ENCODE results near the gene ULK4.
"Not testable (repeated sequence)": the region's sequence is repeated elsewhere in the genome, so short reads cannot be mapped to it uniquely, and the experiment has no call there.

Gene ULK4

DNA sequence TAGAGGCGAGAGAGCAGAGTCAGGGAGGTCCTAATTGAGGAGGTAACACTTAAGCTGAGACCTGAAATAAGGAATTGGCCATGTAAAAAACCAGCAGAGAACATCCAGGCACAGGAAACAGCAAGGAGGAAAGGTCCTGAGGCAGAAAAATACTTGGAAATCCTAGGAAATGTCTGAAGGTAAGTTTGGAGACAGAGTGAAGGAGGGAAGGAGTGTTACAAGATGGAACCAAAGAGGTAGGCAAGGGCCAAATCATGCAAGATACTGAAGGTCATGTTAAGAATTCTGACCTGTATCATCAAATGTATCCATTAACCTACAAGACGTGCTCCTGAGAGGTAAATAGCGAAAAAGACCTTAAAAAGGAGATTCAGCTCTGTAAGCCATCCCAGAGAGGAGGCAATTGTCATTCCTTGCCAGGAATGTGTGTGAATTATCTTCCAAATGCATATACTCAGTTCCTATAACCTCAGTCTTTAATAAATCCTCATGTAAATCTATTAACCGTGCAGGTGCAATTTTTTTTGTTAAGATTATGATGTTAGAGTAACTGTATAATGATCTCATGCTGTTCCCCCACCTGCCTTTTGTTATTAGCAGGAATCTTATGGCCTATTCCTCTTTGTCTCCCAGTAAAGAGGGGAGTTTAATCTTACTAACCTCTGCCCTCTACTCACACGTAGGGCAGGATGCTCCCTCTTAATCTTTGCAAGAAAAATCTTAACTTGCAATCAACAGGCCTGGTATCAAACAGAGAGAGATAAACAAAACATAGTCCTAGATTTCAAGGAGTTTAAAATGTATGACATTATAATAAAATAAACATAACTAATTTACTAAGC, 166.9 kb downstream of the ULK4 start:
- no peak overlapping the region for H3K9ac ChIP-seq (ENCODE audit: low read length)
- no peak overlapping the region for H3K4me3 ChIP-seq (ENCODE audit: low read length)
- no peaks in the 10 kb centered on the region for H3K27me3 ChIP-seq (ENCODE audit: control insufficient read depth, insufficient read depth, low read length)
- no peaks in the 10 kb centered on the region for H3K9me3 ChIP-seq (ENCODE audit: control insufficient read depth, low read length)
- no peaks in the 10 kb centered on the region for H3K36me3 ChIP-seq (ENCODE audit: control insufficient read depth, insufficient read depth, low read length)
- no peaks in the 10 kb centered on the region for H3K4me1 ChIP-seq (ENCODE audit: control insufficient read depth, insufficient read depth, low read length)

DNA sequence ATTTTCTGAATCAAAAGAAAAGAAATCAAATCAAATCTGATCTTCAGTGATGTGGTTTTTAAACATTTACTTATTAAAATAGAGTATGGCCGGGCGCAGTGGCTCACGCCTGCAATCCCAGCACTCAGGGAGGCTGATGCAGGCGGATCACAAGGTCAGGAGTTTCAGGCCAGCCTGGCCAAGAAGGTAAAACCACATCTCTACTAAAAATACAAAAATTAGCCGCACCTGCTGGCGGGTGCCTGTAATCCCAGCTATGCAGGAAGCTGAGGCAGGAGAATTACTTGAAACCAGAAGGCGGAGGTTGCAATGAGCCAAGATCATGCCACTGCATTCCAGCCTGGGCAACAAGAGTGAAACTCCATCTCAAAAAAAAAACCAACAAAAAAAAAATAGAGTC, 169.1 kb downstream of the ULK4 start:
- no peaks in the 10 kb centered on the region for H3K27me3 ChIP-seq (ENCODE audit: control insufficient read depth, insufficient read depth, low read length)
- H3K4me3 ChIP-seq (ENCODE audit: low read length), result no peak overlapping the region
- no peaks in the 10 kb centered on the region for H3K36me3 ChIP-seq (ENCODE audit: control insufficient read depth, insufficient read depth, low read length)

DNA sequence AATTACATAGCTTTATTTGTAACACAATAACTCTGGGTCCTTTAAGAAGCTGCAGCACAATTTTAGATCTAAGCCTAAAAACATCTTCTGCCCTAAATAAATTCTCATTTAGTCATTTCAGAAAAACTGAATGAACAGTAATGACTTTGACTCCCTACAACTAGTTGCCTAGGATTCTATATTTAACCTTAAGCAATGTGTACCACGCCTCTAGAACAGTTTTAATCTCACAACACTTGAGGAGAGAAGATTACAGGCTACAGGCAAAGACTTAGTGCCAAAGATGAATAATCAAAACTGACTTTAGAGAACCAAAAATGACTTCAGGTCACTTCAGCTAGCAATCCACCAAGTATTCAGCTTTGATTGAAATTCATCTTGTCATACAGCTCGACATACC, 192.8 kb downstream of the ULK4 start:
- Histone ChIP-seq H3K9ac (ENCODE audit: low read length) (no peak overlapping the region), H3K9me3 (ENCODE audit: control insufficient read depth, low read length) (no peaks in the 10 kb centered on the region), H3K4me1 (ENCODE audit: control insufficient read depth, insufficient read depth, low read length) (no peaks in the 10 kb centered on the region), H3K4me3 (ENCODE audit: low read length) (no peak overlapping the region), H3K36me3 (ENCODE audit: control insufficient read depth, insufficient read depth, low read length) (no peaks in the 10 kb centered on the region), H3K27me3 (ENCODE audit: control insufficient read depth, insufficient read depth, low read length) (no peaks in the 10 kb centered on the region)

More for the DNA sequence above, 169.1 kb downstream of the ULK4 start:
- H3K9me3 ChIP-seq (ENCODE audit: control insufficient read depth, low read length), result no peaks in the 10 kb centered on the region
- H3K4me1 ChIP-seq (ENCODE audit: control insufficient read depth, insufficient read depth, low read length), result no peaks in the 10 kb centered on the region
- no peak overlapping the region for H3K9ac ChIP-seq (ENCODE audit: low read length)

DNA sequence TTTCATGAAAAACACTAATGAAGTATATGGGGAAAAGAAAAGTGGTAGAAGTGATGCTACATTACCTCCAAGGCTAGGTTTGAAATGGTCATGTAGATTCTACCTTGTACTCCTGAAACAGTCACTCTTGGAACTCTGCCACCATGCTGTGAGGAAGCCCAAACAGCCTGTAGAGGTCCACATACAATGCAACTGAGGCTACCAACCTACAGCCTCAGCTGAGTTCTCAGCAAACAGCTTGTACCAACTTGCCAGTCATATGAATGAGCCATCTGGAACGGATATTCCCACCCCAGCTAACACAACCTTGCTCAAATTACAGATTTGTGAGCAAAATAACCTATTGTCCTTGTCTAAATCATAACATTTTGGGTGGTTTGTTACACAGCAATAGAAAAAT, 193.5 kb downstream of the ULK4 start:
- Histone ChIP-seq H3K4me3 (ENCODE audit: low read length) (no peak overlapping the region), H3K9me3 (ENCODE audit: control insufficient read depth, low read length) (no peaks in the 10 kb centered on the region), H3K4me1 (ENCODE audit: control insufficient read depth, insufficient read depth, low read length) (no peaks in the 10 kb centered on the region), H3K27me3 (ENCODE audit: control insufficient read depth, insufficient read depth, low read length) (no peaks in the 10 kb centered on the region), H3K9ac (ENCODE audit: low read length) (no peak overlapping the region), H3K36me3 (ENCODE audit: control insufficient read depth, insufficient read depth, low read length) (no peaks in the 10 kb centered on the region)

DNA sequence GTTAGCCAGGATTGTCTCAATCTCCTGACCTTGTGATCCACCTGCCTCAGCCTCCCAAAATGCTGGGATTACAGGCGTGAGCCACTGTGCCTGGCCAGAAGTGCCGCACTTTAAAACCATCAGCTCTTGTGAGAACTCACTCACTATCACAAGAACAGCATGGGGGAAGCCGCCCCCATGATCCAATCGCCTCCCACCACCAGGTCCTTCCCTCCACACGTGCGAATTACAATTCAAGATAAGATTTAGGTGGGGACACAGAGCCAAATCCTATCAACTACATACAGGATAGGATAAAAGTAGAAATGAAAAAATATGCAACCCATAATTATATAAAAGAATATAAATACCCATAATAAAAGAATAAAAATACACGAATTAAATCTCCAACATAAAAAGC, 199.0 kb downstream of the ULK4 start:
- H3K9ac ChIP-seq (ENCODE audit: low read length); H3K4me3 ChIP-seq (ENCODE audit: low read length); H3K4me1 ChIP-seq (ENCODE audit: control insufficient read depth, insufficient read depth, low read length); H3K36me3 ChIP-seq (ENCODE audit: control insufficient read depth, insufficient read depth, low read length); H3K9me3 ChIP-seq (ENCODE audit: control insufficient read depth, low read length); H3K27me3 ChIP-seq (ENCODE audit: control insufficient read depth, insufficient read depth, low read length): not testable (repeated sequence)

DNA sequence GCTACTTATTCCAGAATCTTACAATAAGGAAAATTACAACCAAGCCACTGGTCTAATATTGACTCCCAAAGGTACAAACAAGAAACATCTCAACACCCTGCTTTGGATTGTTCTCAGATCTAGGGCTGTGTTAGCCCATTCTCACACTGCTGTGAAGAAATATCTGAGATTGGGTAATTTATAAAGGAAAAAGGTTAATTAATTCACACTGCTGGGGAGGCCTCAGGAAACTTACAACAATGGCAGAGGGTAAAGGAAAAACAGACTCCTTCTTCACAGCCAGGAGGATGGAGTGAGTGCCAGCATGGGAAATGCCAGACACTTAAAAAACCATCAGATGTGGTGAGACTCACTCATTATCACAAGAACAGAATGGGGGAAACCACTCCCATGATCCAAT, 208.3 kb downstream of the ULK4 start:
- H3K27me3 ChIP-seq (ENCODE audit: control insufficient read depth, insufficient read depth, low read length), result no peaks in the 10 kb centered on the region

DNA sequence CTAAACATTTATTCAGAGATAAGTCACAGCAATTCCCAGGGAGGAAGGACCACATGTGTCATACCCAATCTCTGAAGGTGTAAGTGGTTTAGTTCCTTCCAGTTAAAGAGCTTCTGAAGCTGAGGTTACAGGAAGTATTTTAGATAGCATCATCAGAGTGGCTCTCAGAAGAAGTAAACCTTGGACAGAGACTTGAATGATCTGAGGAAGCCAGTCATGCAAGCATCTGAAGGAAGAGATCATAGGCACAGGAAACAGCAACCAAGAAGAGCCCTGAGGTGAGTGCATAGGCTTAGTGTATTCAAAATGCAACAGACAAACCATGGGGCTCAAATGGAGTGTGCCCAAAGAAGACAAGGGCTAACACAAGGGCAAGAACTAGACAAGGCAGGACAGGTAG, 210.3 kb downstream of the ULK4 start:
- no peak overlapping the region for H3K9ac ChIP-seq (ENCODE audit: low read length)
- H3K4me1 ChIP-seq (ENCODE audit: control insufficient read depth, insufficient read depth, low read length), result no peaks in the 10 kb centered on the region
- H3K4me3 ChIP-seq (ENCODE audit: low read length), result no peak overlapping the region
- no peaks in the 10 kb centered on the region for H3K27me3 ChIP-seq (ENCODE audit: control insufficient read depth, insufficient read depth, low read length)
- no peaks in the 10 kb centered on the region for H3K9me3 ChIP-seq (ENCODE audit: control insufficient read depth, low read length)
- H3K36me3 ChIP-seq (ENCODE audit: control insufficient read depth, insufficient read depth, low read length), result no peaks in the 10 kb centered on the region

More for the DNA sequence above, 208.3 kb downstream of the ULK4 start:
- Histone ChIP-seq H3K9ac (ENCODE audit: low read length) (no peak overlapping the region), H3K4me3 (ENCODE audit: low read length) (no peak overlapping the region), H3K9me3 (ENCODE audit: control insufficient read depth, low read length) (no peaks in the 10 kb centered on the region), H3K4me1 (ENCODE audit: control insufficient read depth, insufficient read depth, low read length) (no peaks in the 10 kb centered on the region), H3K36me3 (ENCODE audit: control insufficient read depth, insufficient read depth, low read length) (no peaks in the 10 kb centered on the region)

DNA sequence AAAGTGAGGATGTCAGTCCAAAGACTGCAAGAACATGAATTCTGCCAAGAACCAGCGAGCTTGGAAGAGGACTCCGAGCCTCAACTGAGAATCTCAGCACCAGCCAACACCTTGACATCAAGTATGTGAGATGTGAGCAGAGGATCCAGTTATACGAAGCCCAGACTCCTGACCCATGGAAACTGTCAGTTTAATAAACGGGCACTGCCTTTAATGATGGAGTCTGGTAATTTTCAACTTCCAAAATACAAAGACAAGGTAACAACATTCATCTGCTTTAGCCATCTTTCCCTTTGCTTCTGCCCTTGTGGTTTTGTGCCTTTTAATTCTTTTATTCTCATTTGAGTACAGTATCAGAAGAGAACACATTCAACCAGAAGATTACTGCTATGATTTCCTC, 211.9 kb downstream of the ULK4 start:
- Histone ChIP-seq H3K9me3 (ENCODE audit: control insufficient read depth, low read length) (no peaks in the 10 kb centered on the region), H3K36me3 (ENCODE audit: control insufficient read depth, insufficient read depth, low read length) (no peaks in the 10 kb centered on the region), H3K4me1 (ENCODE audit: control insufficient read depth, insufficient read depth, low read length) (no peaks in the 10 kb centered on the region), H3K9ac (ENCODE audit: low read length) (no peak overlapping the region), H3K27me3 (ENCODE audit: control insufficient read depth, insufficient read depth, low read length) (no peaks in the 10 kb centered on the region), H3K4me3 (ENCODE audit: low read length) (no peak overlapping the region)

DNA sequence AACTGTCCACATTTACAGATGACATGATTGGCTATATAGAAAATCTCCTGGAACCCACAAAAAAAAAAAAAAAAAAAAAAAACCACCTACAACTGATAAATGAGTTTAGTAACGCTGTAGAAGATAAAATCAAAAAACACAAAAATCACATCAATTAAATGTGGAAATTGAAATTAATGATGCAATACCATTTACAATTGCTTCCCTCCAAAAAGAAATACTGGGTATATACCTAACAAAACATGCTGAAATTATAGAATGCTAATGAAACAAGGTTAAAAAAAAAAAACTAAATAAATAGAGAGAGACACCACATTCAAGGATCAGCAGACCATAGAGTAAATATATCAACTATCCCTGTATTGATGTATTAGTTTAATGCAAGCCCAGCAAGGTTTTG, 215.7 kb downstream of the ULK4 start:
- H3K4me1 ChIP-seq (ENCODE audit: control insufficient read depth, insufficient read depth, low read length), result no peaks in the 10 kb centered on the region
- H3K36me3 ChIP-seq (ENCODE audit: control insufficient read depth, insufficient read depth, low read length), result no peaks in the 10 kb centered on the region
- H3K27me3 ChIP-seq (ENCODE audit: control insufficient read depth, insufficient read depth, low read length), result no peaks in the 10 kb centered on the region
- no peak overlapping the region for H3K9ac ChIP-seq (ENCODE audit: low read length)
- no peaks in the 10 kb centered on the region for H3K9me3 ChIP-seq (ENCODE audit: control insufficient read depth, low read length)
- no peak overlapping the region for H3K4me3 ChIP-seq (ENCODE audit: low read length)

DNA sequence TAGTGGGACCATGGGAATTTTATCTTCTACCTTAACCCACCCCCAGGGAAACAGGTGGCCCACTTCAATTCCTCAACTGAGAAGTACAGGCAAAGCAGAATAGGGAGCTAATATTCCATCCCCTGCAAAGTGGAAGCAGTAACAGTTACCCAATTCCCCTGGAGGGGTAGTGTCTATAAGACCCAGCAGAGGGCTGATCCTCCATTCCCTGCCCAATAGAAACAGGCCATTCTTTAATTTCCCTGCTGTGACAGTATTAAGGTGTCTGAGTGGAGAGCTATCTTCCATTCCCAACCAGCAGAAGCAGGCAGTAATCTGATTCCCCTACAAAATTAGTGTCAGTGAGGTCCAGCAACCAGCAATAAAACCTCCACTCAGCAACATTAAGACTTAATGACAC, 219.8 kb downstream of the ULK4 start:
- Histone ChIP-seq H3K9ac (ENCODE audit: low read length) (no peak overlapping the region), H3K4me1 (ENCODE audit: control insufficient read depth, insufficient read depth, low read length) (no peaks in the 10 kb centered on the region), H3K27me3 (ENCODE audit: control insufficient read depth, insufficient read depth, low read length) (no peaks in the 10 kb centered on the region), H3K9me3 (ENCODE audit: control insufficient read depth, low read length) (no peaks in the 10 kb centered on the region), H3K36me3 (ENCODE audit: control insufficient read depth, insufficient read depth, low read length) (no peaks in the 10 kb centered on the region), H3K4me3 (ENCODE audit: low read length) (no peak overlapping the region)

DNA sequence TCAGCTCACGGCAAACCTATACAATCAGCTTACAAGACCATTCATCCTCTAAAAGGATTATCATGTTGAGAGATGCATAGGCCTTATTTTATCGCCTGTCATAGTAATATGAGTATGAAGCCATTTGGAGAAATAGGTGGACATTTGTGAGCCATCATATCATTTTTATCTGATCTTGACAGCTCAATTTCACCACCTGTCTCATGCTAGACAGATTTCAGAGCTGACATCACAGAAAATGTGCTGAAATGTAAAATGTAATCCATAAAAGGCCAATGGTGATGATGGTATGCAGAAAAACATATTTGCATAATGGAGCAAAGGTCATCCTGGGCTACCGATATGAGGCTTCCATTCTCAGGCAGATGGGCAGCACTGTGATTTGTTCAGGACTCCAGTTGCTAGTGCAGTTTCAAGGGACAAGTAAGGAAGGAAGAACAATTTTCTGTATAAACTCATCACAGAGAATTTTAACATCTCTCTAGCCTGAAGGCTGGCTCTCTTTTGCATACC, 221.5 kb downstream of the ULK4 start:
- Histone ChIP-seq H3K4me1 (ENCODE audit: control insufficient read depth, insufficient read depth, low read length) (no peaks in the 10 kb centered on the region), H3K27me3 (ENCODE audit: control insufficient read depth, insufficient read depth, low read length) (no peaks in the 10 kb centered on the region), H3K4me3 (ENCODE audit: low read length) (no peak overlapping the region), H3K9ac (ENCODE audit: low read length) (no peak overlapping the region), H3K36me3 (ENCODE audit: control insufficient read depth, insufficient read depth, low read length) (no peaks in the 10 kb centered on the region), H3K9me3 (ENCODE audit: control insufficient read depth, low read length) (no peaks in the 10 kb centered on the region)

DNA sequence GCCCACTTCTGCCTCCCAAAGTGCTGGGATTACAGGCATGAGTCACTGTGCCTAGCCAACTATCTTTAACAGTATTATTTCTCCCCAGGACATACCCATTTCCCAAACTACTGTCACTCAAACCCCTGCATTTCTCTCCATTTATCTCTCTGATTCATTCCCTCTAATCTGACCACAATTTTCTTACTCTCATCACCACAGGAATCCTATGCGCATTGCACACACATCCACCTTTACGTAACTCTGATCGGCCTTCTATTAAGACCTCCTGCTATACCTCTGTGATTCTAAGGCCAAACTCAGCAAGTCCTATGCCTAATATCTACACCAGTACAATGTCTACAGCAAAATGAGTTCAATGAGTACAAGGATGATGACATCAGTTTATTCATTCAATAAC, 235.0 kb downstream of the ULK4 start:
- H3K9ac ChIP-seq (ENCODE audit: low read length), result no peak overlapping the region
- H3K9me3 ChIP-seq (ENCODE audit: control insufficient read depth, low read length), result no peaks in the 10 kb centered on the region
- no peaks in the 10 kb centered on the region for H3K36me3 ChIP-seq (ENCODE audit: control insufficient read depth, insufficient read depth, low read length)
- H3K27me3 ChIP-seq (ENCODE audit: control insufficient read depth, insufficient read depth, low read length), result no peaks in the 10 kb centered on the region
- H3K4me3 ChIP-seq (ENCODE audit: low read length), result no peak overlapping the region
- no peaks in the 10 kb centered on the region for H3K4me1 ChIP-seq (ENCODE audit: control insufficient read depth, insufficient read depth, low read length)
